Sigmoid colon (tissue), 4 donors: ENCODE data around the gene ARAP3.

Experiments
- EP300 ChIP-seq, 4 donors: sonication (generic); formaldehyde crosslinking; IDR thresholded peaks; one replicate each; pipeline ENCODE4 v1.6.1; 2017; ENCODE audit warnings: antibody characterized with exemption in 4 of 4
- POLR2A ChIP-seq, 2 donors: fragments of 450-650 bp; IDR thresholded peaks; one replicate each; pipeline ENCODE4 v1.6.1; 2016; ENCODE audit warnings: antibody characterized with exemption in 2 of 2, mild to moderate bottlenecking in 2 of 2, moderate library complexity in 2 of 2
- POLR2AphosphoS5 ChIP-seq, 4 donors: sonication (generic); formaldehyde crosslinking; IDR thresholded peaks; one replicate each; pipeline ENCODE4 v1.6.1; 2017; ENCODE audit warnings: antibody characterized with exemption in 4 of 4
- TF ChIP-seq, protein P1 (sequence below), 4 experiments: fragments of 450-650 bp in 3 of 4; fragments of 200-600 bp in 1 of 4; IDR thresholded peaks; one replicate each; pipeline ENCODE4 v1.5.1; 2016 to 2019; ENCODE audit warnings: antibody characterized with exemption in 4 of 4, mild to moderate bottlenecking in 3 of 4, moderate library complexity in 2 of 4

DNA sequence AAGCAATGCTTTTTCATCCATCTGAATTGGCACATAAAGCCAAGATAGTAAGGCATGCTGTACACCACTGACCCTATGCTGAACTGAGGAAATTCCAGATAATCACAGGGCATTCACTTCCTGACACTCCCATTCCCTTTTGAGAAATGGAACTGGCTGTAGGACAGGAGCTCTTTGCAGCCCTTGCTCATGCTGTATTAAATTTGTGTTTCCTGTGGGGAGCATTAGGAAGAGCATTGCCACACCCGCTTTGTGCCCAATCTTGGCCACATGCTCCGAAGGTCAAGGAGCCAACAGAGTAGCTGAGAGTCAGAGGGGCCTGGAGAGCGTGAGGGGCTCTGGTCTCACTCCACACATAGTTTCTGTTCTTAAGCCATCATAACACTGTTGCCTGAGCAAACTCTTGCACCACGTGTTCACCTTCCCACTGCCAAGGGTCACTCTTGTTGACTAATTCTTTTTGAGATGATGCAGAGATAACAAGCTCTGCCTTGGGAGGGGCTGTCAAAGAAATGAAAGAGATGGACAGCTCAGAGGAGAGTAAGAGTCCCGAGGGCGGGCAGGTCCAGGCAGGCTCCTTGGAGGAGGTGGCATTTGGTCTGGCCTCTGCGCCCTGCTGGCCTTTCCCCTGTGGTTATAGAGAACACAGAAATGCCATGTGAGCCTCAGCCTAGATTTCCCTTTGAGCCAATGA, 31.7 kb upstream of the ARAP3 start:
- TF ChIP-seq, protein P1, sequence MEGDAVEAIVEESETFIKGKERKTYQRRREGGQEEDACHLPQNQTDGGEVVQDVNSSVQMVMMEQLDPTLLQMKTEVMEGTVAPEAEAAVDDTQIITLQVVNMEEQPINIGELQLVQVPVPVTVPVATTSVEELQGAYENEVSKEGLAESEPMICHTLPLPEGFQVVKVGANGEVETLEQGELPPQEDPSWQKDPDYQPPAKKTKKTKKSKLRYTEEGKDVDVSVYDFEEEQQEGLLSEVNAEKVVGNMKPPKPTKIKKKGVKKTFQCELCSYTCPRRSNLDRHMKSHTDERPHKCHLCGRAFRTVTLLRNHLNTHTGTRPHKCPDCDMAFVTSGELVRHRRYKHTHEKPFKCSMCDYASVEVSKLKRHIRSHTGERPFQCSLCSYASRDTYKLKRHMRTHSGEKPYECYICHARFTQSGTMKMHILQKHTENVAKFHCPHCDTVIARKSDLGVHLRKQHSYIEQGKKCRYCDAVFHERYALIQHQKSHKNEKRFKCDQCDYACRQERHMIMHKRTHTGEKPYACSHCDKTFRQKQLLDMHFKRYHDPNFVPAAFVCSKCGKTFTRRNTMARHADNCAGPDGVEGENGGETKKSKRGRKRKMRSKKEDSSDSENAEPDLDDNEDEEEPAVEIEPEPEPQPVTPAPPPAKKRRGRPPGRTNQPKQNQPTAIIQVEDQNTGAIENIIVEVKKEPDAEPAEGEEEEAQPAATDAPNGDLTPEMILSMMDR (IDR thresholded peaks at IDR 0.05): no peak
- TF ChIP-seq EP300 (IDR thresholded peaks at IDR 0.05): no peak
- no peak for TF ChIP-seq POLR2AphosphoS5 (IDR thresholded peaks at IDR 0.05)
- no peak for TF ChIP-seq POLR2A (IDR thresholded peaks at IDR 0.05)
